GM21717 (cell line): ENCODE measurements around the gene PLCB4.
A peak's percentile ranks its signal among the peaks of the same experiment; 100 is the strongest.

Experiments used
- ATAC-seq: cut with Tn5 transposase; IDR thresholded peaks from one replicate; pipeline ENCODE4 v1.9.1; 2021; ENCODE audit warnings: mild to moderate bottlenecking, moderate library complexity; ENCODE audit not compliant: unreplicated experiment

The PLCB4 gene

DNA sequence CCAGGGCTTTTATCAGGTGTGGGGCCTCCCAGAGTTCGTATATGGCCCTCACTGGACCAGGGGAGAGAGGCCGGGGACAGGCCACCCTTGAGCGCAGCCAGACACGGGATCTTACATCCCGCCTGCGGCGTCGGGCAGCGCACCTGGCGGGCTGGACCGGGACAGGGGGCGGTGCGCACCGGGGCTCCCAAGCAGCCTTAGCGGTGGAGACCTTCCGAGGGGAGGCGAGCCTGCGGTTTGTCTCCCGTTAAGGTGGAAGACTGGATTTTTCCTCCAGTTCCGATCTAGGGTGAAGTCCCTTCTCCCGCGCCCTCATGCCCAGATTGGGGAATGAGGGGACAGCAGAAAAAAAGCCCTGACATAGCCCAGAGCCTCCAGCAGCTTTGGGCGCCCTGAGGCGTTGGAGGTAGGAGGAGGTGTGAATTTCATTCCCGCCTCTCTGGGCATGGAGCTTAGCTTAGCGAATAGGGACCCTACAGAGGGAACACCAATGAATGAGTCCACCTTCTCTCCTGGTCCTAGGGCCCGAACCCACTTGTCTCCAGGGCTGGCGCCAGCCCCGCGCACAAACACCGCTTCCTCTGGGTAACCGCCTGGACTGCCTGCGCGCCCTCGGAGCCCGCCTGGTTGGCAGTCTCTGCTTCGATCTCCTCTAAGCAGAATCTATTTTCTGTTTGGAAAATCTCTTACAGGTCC lies 438.8 kb downstream of the PLCB4 start:
- ATAC-seq, result no peak

DNA sequence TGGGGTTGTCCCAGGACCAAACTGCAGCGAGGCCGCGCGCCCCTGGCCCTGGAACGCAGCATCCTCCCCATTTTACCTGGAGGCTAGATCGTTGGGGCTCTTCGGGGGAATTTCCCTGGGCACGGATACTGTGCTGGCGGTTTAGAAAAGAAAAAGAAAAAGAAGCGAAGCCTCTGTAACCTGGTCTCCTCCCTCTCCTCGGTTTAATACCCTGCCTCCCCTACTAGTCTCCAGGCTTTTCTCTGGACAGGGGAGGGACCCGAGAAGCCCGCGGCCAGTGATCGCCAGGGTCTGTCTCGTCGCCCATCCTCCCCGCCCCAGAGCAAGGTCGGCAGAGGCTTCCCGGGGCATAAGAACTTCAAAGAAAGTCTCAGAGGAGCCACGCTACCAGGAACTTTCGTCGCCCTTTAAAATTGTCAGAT lies 439.4 kb downstream of the PLCB4 start:
- ATAC-seq, result no peak

DNA sequence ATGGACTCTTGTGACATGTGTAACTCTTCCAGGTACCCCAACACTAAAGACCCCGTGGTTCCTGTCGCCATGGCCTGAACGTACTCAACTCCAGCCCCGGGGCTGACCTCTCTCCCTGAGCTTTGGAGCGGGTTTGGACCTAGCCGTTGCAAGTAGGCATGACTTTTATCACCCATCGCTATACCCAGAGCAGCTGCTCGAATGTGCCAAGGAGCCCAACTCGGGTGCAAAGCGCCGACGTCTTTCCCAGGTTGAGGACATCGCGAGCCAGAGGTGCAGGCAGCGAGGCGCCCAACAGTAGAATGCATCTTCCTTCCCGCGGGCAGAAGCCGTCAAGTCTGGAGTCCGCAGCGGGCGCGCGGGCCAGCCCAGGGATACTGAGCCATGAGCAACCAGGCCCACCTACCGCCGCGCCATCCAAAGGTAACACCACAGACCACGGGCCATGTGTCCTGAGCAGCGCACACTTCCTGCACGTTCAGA lies 439.9 kb downstream of the PLCB4 start:
- ATAC-seq, result no peak

DNA sequence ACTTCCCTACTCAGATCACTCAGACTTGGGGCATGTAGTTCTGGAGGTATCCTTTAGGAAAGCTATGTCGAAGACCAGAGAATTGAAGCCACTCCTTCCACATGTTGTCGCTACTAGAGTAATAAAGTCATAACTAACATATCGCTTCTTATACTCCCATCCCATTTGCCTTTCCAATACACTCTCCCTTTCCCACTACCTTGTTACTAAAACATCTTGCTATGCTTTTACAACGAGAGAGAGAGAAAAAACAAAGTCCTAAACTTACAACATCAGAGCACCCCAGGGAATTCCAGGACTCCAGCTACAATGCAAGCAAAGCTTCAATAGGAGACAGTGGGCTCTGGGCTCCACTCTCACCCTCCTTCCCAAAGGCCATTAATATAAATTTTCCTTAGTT lies 440.4 kb downstream of the PLCB4 start:
- ATAC-seq, result no peak

DNA sequence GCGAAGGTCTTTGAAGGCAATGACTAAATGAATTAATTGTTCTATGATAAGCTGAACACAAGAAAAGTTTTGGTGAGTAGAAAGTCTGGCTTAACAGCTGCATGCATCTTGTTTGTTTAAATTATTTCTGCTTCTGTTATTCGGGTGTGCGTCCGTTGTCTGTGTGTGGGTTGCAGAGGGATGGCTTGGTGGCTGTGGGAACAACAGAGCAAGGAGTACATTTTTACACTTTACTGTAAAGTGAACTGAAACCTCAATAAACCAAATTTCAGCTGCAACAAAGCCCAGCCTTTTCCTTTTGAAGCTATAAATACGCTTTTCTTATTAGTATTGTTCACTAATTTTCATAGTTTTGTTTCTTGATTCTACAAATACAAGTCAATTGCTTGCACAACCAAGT lies 442.0 kb downstream of the PLCB4 start:
- peak; percentile 37 for ATAC-seq

DNA sequence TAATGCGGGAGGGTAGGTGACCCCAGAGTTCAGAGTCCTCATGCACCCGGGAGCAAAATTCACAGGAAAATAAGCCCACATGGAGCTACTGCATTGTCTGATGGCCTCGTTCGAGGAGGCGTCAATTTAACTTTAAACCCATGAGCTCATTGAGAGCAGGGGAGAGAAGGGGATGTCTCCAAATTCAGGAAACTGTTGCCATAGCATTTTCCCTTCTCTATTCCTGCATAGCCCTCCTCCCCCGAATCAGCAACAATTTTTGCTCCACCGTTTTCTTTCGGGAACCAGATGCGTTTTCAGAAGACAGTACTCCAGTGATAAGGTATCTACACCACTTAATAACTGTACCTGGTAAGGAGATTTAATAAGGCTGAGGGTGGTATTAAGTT lies 445.2 kb downstream of the PLCB4 start:
- ATAC-seq, result no peak

DNA sequence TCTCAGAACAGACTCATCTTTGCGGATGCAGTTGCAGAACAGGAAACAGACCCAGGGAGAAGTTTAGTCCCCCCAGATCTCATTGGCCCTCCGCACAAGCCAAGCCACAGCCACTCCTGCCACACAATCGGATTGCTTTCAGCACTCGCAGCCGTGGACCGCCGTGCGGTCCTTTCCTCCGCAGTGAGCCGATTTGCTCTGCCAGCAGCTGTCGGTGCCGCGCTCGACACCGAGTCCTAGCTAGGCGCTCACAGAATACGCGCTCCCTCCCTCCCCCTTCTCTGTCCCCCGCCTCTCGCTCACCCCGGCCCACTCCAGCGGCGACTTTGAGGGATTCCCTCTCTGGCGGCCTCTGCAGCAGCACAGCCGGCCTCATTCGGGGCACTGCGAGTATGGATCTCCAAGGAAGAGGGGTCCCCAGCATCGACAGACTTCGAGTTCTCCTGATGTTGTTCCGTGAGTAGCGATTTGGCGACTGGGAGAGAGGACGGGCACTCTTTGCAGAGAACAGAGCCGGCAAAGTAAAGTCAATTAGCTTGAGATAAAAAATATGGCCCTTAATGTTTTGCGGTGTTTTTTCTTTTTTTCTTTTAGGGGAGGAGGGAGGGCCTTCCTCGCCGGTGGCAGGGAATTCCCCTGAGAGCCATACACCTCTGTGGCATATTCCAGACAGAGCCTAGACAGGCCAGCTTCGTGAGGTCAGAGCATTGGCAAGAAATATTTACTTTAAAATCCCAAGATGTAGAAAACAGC lies 445.8 kb downstream of the PLCB4 start, which contains the start of gene LAMP5:
TSS of gene LAMP5 (plus strand) at position 130 of the 753 bp plus-strand sequence. CDS start at position 393, 263 bp downstream.
- peak; percentile 43 for ATAC-seq

DNA sequence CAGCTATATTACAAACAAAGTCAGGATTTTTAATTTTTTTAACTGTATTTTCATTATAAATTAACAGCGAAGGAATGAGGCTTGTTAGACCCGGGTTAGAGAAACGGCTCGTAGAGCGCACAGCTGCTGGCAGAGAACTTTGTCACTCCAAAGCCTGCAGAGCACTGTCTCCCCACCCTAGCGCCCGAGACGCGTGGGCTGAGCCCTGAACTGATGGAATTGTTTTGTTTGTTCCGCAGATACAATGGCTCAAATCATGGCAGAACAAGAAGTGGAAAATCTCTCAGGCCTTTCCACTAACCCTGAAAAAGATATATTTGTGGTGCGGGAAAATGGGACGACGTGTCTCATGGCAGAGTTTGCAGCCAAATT lies 446.3 kb downstream of the PLCB4 start:
- no peak for ATAC-seq

DNA sequence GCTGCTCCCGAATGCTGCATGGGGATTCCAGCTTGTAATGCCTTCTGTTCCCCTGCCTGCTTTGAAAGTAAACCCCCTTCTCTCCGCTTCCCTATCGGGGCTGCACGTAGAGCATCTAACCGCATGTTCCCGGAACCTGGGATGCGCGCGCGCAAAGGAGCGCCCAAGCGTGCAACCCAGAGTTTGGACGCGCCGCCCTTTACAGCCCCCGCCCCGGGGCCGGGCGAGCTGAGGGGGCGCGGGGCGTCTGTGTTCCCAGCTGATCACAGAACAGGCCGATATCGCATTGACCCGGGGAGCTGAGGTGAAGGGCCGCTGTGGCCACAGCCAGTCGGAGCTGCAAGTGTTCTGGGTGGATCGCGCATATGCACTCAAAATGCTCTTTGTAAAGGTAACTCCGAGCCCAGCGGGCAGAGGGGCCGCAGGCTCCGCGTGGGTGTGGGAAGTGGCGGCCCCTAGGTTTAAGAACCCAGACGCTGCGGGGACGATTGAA lies 446.9 kb downstream of the PLCB4 start:
- ATAC-seq, result peak; percentile 32

DNA sequence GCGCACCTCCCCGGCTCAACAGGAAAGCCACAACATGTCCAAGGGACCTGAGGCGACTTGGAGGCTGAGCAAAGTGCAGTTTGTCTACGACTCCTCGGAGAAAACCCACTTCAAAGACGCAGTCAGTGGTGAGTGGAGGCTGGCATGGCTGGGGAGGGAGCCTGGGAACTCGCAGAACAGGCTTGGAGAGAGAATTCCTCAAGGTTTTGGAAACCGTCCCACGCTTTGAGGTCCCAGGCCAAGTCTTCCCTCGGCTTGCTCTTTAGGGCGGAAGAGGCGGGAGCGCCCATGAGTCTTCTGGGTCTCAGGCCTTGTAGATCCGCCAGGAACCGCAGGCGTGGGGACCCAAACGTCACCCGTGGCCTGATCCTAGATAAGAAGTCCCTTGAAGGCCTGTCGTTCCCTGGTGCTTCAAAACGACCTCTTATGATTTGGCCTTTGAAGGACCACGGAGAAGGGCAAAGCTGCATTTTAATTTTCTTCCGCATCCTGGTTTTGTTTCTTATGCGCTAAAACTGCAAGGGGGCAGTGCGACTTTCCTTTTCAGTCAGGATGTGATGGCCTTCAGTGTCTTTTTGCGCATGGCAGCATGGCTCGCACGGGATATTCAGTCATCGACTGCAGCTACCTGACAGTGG lies 447.5 kb downstream of the PLCB4 start:
- peak; percentile 26 for ATAC-seq

DNA sequence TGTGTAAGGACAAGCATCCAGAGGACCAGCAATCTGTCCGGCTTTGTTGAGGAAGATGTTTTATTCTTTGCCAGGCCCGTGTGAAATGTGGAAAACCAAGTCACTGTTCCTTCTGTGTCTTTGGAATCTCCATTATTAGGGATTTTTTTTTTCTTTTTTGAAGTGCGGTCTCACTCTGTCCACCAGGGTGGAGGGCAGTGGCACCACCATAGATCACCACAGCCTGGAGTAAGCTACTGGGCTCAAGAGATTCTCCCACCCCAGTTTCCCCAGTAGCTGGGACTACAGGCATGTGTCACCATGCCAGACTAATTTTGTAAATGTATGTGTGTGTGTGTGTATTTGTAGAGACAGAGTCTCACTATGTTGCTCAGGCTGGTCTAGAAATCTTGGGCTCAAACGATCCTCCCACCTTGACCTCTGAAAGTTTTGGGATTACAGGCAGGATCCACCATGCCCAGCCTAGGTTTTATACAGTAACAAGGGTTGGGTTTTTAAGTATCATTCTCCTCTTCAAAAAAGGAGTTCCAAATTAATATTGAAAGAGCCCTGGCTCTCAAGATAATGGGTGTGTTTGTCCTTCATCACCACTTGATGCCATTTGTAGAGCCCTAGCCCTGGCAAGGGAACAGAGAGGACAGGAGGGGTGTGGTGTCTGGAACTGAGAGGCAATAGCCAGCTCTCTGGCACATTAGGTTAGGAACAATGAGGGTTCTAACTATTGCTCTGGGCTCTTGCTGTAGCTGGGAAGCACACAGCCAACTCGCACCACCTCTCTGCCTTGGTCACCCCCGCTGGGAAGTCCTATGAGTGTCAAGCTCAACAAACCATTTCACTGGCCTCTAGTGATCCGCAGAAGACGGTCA lies 448.6 kb downstream of the PLCB4 start:
- no peak for ATAC-seq

DNA sequence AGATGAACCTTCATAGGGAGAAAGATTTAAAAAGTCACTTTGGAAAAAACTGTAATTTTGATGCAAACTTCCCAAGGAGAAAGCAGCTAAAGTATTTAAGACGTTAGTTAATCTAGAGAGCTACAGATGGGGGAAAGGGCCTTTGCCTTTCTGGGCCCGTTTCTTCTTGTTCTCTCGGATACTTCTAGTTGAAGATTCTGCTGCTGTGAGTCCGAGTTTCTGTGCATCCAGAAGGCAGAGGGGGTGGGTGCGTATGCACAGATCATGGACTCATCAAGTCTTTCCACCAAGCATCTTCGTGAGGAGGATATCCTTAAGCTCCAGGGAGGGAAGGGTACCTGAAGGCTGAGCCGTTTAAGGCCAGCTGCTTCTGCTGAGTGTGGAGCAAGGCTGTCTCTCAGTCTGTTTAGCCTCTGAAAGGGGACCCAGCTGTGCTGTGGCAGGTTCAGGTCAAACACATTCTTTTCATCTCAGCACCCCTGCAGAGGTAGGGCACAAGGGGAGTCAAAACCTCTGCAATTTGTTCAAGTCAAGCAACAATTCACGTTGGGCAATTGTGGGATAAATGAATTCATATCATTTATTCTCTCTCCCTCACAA lies 449.8 kb downstream of the PLCB4 start:
- ATAC-seq, result no peak

DNA sequence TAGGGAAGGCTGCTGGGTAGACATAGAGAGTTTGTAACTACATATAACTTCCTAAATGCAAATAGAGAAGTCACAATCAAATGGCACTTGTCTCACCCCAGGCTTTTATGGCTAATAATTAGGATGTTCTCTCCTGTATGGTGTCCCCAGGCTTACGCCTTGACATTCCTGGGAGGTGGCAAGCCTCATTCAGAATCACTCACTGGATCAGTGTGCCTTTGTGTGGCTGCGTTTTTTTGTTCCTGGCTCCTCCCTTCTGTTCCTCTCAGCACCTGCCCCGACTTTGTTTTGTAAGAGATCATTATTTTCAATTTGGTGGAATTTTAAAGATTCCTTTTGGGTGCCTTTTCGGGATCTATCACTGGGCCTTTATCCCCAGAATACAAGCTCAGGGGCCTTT lies 451.2 kb downstream of the PLCB4 start:
- ATAC-seq, result no peak

DNA sequence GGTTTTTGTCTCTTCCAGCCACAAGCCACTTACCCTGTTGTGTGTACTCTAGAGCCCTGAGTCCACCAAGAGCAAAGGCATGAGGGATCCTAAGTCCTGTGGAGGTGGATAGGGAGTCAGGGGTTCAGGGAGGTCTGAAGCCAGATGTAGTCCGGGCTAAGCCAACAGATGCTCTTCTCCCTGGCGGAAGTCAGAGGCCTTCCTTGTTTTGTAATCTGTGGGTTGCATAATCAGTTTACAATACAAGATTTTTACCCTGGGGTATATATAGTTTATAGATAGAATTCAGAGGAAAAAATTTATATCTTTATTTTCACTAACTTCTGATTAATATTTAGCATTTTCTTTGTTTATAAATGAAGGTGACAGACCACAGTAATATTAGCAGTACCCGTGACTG lies 454.7 kb downstream of the PLCB4 start:
- no peak for ATAC-seq
